ENCODE measurements around the gene ALDH3A1. TPM values are rescaled to one million over a fixed set of nuclear protein-coding genes. Genes with fewer than 3 reads are reported as not detected.

ALDH3A1 gene
- total and polyA plus RNA-seq, 2 donors (not counting 3 experiments of a cell fraction or from before 2014, with no cell fraction given) = 0.11 to 1.2 TPM

GRCh38 chr17:19770985-19771735 lies 23.1 kb upstream of the ALDH3A1 start:
- DNase-seq (ENCODE audit: low read depth, low spot score) = no peak
- Histone ChIP-seq H3K27me3 (ENCODE audit: control insufficient read depth in 2 of 2, insufficient read depth in 2 of 2, low read length in 2 of 2) (no peaks in the 10 kb centered on the region), H4K20me1 (replicated peaks; ENCODE audit: control insufficient read depth, extremely low read depth, insufficient read depth, low read length) (no peaks in the 10 kb centered on the region), H3K4me2 (ENCODE audit: insufficient read depth, low read length) (no peak overlapping the region), H3K36me3 (ENCODE audit: control insufficient read depth in 2 of 2, extremely low read depth in 1 of 2, insufficient read depth in 2 of 2, low read length in 2 of 2) (no peaks in the 10 kb centered on the region), H3K4me3 (replicated peaks in 1 of 3; ENCODE audit: insufficient read depth in 1 of 3, low read depth in 1 of 3, low read length in 3 of 3) (no peak overlapping the region), H3K4me1 (ENCODE audit: control insufficient read depth, extremely low read depth, insufficient read depth, low read length) (peaks cover 5% of the 10 kb centered on the region), H3K79me2 (ENCODE audit: control insufficient read depth, insufficient read depth, low read length) (no peaks in the 10 kb centered on the region), H3K9me1 (replicated peaks; ENCODE audit: control insufficient read depth, extremely low read depth, insufficient read depth, low read length) (no peaks in the 10 kb centered on the region), H2AFZ (ENCODE audit: low read depth, low read length) (no peak overlapping the region), H3K27ac (ENCODE audit: insufficient read depth, low read depth, low read length) (no peak overlapping the region), H3K9ac (replicated peaks; ENCODE audit: extremely low read depth, insufficient read depth, low read length) (no peak overlapping the region), H3K9me3 (replicated peaks; ENCODE audit: control insufficient read depth, insufficient read depth, low read length) (no peaks in the 10 kb centered on the region)
- dilution Hi-C loops (cut with MboI; ENCODE audit: extremely low pct_ligation_motif_present, low sequenced_read_pairs) = no loop called here
- intact Hi-C loops (cut with micrococcal nuclease) = no loop called here
- BruUV-seq (replicated peaks) = no TSS peak
- FAIRE-seq = no peak
- ChIA-PET POLR2A (no interaction called here), CTCF (interaction anchor here (0.9 to 2.9 kb wide), 3 partner anchors 9 to 258 kb away, joined by 3 to 17 read pairs (median 7); partner anchors contain the start of gene ALDH3A2)
- TF ChIP-seq EZH2 (IDR thresholded peaks at IDR 0.05; ENCODE audit: borderline replicate concordance, low read depth, low read length, severe bottlenecking) (no peak), FOS (IDR thresholded peaks at IDR 0.05; ENCODE audit: borderline replicate concordance, insufficient read depth, low read length) (no peak), JUN (IDR thresholded peaks at IDR 0.05; ENCODE audit: borderline replicate concordance, insufficient read depth, insufficient read length, low read depth) (no peak), MAX (IDR thresholded peaks at IDR 0.05; ENCODE audit: insufficient read depth, insufficient read length) (no peak)

GRCh38 chr17:19769946-19770652 lies 22.0 kb upstream of the ALDH3A1 start:
- no peaks in the 10 kb centered on the region for H4K20me1 ChIP-seq (replicated peaks; ENCODE audit: control insufficient read depth, extremely low read depth, insufficient read depth, low read length)
- no peak overlapping the region for H3K9ac ChIP-seq (replicated peaks; ENCODE audit: extremely low read depth, insufficient read depth, low read length)
- ChIA-PET POLR2A (no interaction called here), CTCF (interaction anchor here (1.7 to 2.9 kb wide), 3 partner anchors 8 to 408 kb away, joined by 5 to 17 read pairs (median 7); partner anchors contain the start of gene B9D1)
- dilution Hi-C loops (cut with MboI; ENCODE audit: extremely low pct_ligation_motif_present, low sequenced_read_pairs) = no loop called here
- no peak overlapping the region for H2AFZ ChIP-seq (ENCODE audit: low read depth, low read length)
- intact Hi-C loops (cut with micrococcal nuclease) = loop anchor here (5.0 kb wide), 1 partner anchor 323 kb away; no protein-coding TSS in a partner anchor
- FAIRE-seq (no peak), DNase-seq (ENCODE audit: low read depth, low spot score) (peak; percentile 91)
- no peaks in the 10 kb centered on the region for H3K27me3 ChIP-seq (ENCODE audit: control insufficient read depth in 2 of 2, insufficient read depth in 2 of 2, low read length in 2 of 2)
- no peaks in the 10 kb centered on the region for H3K9me1 ChIP-seq (replicated peaks; ENCODE audit: control insufficient read depth, extremely low read depth, insufficient read depth, low read length)
- H3K79me2 ChIP-seq (ENCODE audit: control insufficient read depth, insufficient read depth, low read length) = no peaks in the 10 kb centered on the region
- no peak overlapping the region for H3K27ac ChIP-seq (ENCODE audit: insufficient read depth, low read depth, low read length)
- H3K4me2 ChIP-seq (ENCODE audit: insufficient read depth, low read length) = no peak overlapping the region
- H3K4me1 ChIP-seq (ENCODE audit: control insufficient read depth, extremely low read depth, insufficient read depth, low read length) = peaks cover 5% of the 10 kb centered on the region
- no peaks in the 10 kb centered on the region for H3K36me3 ChIP-seq (ENCODE audit: control insufficient read depth in 2 of 2, extremely low read depth in 1 of 2, insufficient read depth in 2 of 2, low read length in 2 of 2)
- no TSS peak for BruUV-seq (replicated peaks)
- no peaks in the 10 kb centered on the region for H3K9me3 ChIP-seq (replicated peaks; ENCODE audit: control insufficient read depth, insufficient read depth, low read length)
- TF ChIP-seq GATA2 (IDR thresholded peaks at IDR 0.05; ENCODE audit: insufficient read depth, insufficient read length, low read depth, low read length) (peak; percentile 31), POLR2A (IDR thresholded peaks at IDR 0.05; ENCODE audit: low read depth, low read length) (no peak)
- no peak overlapping the region for H3K4me3 ChIP-seq (replicated peaks in 1 of 3; ENCODE audit: insufficient read depth in 1 of 3, low read depth in 1 of 3, low read length in 3 of 3)

Measured in endothelial cell of umbilical vein (primary cell).